OCI-LY1 (cell line): ENCODE data around the gene STK38.

Experiments used
- CTCF ChIP-seq: fragments of 200-600 bp; sonication (generic), shearing (Covaris generic); IDR thresholded peaks from 2 replicates; pipeline ENCODE4 v1.5.1; 2017; ENCODE audit warnings: mild to moderate bottlenecking, antibody characterized with exemption, low read length, moderate library complexity, mixed read lengths
- EZH2 ChIP-seq: fragments of 200-600 bp; sonication (generic), shearing (Covaris generic); IDR thresholded peaks from 2 replicates; pipeline ENCODE4 v1.8.0; 2017; ENCODE audit warnings: borderline replicate concordance, mixed run types, mild to moderate bottlenecking, antibody characterized with exemption, low read length, moderate library complexity, mixed read lengths

- TF ChIP-seq CTCF (no peak), EZH2 (no peak)
These were observed 101.7 kb downstream of the STK38 start for GRCh38 chr6:36445621-36446020.
